Fibroblast of skin of right biceps (primary cell): ENCODE results near the gene RAB33B.

Experiments used
- DNase-seq: peaks from one replicate; pipeline ENCODE4 v3.0.0-alpha.2; 2013

RAB33B gene

DNA sequence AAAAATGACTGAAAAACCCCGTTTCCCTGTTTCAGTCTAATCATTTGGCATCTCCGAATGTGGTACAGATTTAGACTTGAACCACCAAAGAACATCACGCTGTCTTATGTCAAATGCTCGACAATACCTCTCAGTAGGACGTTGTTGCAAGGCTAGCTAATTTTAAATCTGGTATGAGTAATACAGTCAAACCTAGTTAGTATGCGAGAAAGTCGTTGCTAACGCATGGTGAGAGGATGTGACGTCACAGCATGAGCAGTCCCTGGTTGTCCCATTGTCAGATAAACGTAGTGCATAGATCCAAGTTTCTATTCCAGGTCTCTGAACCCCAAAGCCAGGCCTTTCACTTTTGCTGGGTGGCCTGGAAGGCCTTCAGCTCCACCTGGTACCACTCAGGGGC, 57.4 kb downstream of the RAB33B start:
- peak; percentile 38 for DNase-seq

DNA sequence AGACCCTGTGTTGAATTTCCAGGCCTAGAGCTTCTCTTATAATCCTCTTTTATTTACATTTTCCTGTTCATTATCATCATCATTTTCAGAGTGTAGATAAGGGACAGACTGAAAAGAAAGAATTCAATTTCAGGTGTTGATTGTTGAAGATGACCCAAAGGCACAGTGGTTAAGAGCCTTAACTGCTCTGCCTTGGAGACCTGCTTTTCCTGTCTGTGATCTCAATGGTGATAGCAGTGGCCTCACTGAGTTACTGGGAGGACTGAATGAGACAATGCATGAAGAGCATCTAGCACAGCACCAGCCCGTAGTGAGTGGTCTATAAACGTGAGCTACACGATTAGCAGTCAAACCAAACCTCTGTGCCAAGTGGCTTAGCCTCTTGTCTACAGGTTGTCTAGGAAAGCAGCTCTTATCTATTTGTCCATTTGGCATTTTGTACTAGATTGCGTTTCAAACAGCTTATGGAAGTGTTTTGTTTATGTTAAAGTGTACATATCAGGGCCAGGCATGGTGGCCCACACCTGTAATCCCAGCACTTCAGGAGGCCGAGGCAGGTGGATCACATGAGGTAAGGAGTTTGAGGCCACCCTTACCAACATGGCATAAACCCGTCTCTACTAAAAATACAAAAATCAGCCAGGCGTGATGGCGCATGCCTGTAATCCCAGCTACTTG, 60.6 kb downstream of the RAB33B start:
- no peak for DNase-seq

DNA sequence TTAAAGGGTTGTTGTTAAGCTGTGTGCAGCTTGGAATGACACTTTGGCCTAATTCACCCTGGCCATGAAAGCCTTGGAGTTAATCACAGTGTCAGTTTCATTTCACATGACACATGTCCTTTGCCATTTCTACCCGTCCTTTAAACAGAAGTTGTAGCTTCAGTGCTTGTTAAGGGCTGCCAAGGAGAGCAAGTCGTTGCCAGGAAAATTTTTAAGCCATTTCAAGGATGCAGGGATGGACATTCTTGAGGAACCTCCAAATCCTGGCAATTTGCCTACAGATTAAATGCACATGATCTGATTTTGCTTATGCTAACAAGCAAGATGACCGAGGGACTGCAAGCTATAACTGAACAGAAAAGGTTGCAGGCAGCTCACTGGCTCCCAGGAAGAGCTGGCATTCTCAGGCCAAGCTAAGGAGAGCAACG, 61.6 kb downstream of the RAB33B start:
- no peak for DNase-seq

DNA sequence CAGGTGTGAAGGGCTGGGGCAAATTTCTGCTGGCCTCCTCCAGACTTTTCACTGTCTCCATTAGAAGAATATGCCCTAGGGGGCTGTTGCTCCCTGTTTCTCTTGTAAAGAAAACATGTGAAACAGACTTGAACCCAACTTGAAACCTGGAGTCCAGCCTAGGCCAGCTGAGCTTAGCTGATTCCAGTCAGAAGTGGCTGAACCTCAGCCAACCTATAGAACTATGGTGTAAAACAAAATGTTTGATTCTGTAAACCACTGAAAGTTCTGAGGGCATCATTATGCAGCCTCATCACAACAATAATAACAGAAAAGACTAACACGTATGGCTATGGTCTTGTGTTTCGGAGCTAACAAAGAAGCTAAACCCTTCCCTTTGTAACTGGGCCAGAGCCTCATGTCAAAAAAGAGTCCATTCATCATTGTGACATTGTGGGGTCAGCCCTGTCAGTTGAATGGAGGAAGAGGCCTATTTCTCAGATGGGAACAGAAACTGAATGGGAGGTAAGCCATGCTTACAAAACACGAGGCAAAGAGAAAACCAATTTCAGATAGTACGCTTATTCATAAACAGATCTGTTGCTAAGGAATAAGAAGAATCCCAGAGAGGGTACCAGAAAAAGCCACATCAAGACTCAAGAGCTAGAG, 68.0 kb downstream of the RAB33B start:
- no peak for DNase-seq

DNA sequence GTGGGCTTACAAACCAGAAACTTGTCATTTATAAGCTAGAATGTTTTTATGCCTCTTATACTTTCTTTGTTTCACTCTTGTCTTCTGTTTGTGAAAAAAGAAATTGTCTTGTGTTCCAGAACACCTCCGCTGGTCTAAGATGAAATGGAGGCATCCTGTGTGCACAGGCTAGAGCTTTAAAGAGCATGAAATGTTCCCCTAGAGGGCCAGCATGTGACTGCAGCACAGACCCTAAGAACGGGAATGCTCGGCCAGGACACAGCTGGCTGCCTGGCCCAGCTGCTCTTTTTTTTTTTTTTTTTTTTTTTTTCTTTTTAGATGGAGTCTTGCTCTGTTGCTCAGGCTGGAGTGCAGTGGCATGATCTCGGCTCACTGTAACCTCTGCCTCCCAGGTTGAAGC, 68.5 kb downstream of the RAB33B start:
- no peak for DNase-seq

DNA sequence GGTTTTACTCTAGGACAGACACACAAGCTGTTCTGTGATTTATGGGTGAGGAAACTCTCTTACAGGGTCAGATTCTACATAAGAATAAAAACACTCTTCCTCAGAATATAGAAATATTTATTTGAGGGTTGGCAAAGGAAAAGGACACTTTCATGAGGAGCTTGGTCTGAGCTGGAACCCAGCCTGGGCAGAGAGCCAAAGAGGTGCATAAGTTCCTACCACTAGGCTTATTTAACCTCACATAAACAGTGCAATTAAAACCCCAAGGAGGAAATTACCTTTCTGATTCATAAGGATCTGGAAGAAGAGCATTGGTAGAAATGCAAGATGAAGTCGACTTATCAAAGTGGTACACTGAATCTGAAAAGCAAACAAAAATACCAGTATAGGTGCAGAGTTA, 69.2 kb downstream of the RAB33B start:
- DNase-seq, result no peak

DNA sequence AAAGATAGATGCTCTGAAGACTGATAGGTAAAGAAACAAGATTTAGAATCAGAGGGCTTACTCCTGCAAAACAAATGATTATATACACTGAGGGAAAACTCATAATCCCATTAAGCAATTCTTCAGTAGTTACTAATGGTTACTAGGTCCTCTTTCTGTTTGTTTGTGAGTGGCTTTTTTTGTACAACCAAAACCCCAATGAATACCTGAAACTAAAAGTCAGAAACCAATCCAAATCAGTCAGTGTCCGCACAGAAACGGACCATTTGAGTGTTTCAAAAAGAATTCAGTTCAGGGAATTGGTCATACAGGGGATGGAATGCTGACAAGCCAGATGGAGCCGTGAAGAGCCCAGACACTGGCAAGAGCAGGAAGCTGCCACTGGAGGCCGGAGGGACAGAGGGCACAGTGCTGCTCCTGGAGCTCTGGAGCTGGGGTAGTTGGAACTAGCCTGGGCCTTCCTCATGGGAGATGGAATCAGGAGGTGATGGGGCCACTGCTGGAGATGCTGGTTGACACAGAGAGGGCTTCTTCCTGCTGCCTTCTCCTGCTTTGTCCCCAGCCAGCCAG, 70.2 kb downstream of the RAB33B start:
- DNase-seq, result peak; percentile 10

DNA sequence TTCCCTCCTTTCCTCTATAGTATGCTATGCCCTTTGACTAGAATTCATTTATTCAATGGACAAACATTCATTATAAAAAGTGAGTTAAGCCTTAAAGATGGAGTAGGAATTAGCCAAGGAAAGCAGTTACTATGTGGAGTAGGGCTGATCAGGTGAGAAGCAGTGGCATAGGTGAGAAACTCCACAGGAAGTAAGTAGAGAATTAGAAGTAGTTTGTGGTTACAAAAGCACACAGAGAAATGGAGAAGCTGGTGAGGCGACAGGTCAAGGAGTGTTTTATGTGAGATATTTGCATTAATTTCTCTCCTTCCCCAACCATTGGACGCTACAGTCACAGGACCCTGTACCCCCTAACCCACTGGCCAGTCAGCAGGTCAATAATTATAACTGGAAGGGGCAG, 71.5 kb downstream of the RAB33B start:
- DNase-seq, result no peak
